HG02885 (cell line): ENCODE data around the gene SLC4A9.

Experiments
- ATAC-seq: cut with Tn5 transposase; IDR thresholded peaks from one replicate; pipeline ENCODE4 v1.9.1; 2021; ENCODE audit warnings: mild to moderate bottlenecking; ENCODE audit not compliant: unreplicated experiment, poor library complexity

Gene SLC4A9, protein sequence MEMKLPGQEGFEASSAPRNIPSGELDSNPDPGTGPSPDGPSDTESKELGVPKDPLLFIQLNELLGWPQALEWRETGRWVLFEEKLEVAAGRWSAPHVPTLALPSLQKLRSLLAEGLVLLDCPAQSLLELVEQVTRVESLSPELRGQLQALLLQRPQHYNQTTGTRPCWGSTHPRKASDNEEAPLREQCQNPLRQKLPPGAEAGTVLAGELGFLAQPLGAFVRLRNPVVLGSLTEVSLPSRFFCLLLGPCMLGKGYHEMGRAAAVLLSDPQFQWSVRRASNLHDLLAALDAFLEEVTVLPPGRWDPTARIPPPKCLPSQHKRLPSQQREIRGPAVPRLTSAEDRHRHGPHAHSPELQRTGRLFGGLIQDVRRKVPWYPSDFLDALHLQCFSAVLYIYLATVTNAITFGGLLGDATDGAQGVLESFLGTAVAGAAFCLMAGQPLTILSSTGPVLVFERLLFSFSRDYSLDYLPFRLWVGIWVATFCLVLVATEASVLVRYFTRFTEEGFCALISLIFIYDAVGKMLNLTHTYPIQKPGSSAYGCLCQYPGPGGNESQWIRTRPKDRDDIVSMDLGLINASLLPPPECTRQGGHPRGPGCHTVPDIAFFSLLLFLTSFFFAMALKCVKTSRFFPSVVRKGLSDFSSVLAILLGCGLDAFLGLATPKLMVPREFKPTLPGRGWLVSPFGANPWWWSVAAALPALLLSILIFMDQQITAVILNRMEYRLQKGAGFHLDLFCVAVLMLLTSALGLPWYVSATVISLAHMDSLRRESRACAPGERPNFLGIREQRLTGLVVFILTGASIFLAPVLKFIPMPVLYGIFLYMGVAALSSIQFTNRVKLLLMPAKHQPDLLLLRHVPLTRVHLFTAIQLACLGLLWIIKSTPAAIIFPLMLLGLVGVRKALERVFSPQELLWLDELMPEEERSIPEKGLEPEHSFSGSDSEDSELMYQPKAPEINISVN

GRCh38 chr5:140360101-140360500 lies at the start of gene SLC4A9:
SLC4A9 (plus strand) TSS chr5:140360194; CDS start chr5:140360237, 43 bp downstream.
- no peak for ATAC-seq

DNA sequence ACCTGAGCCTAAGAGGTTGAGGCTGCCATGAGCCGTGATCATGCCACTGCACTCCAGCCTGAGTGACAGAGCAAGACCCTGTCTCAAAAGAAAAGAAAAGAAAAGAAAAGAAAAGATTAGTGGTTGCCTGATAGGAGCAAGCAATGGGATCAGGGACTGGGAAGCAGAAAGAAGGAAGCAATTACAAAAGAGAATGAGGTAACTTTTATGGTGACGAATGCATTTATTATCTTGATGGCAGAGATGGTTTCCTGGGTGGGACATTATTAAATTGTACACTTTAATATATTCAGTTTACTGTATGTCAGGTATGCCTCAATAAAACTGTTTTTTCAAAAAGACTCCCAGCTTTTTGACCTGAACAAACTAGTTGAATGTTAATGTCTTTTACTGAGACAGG lies 49.6 kb upstream of the SLC4A9 start:
- no peak for ATAC-seq

DNA sequence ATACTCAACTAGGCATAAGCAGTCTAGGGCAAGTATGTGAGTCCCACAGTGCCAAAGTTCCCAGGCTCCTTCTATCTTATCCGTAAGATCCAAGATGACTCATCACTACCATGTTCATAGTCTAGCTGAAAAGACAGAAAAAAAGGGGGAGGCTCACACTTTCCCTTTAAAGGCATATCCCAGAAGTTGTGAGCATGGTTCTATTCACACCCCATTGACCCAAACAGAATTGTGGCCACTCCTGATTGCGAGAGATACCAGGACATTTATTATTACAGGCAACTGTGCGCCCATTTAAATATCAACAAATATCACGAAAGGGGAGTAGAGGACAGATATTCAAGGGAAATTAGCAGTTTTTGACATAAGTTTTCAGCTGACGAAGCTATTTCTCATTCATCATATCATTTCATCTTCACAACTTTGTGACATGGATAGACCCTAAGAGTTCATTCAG lies 49.0 kb upstream of the SLC4A9 start:
- no peak for ATAC-seq

DNA sequence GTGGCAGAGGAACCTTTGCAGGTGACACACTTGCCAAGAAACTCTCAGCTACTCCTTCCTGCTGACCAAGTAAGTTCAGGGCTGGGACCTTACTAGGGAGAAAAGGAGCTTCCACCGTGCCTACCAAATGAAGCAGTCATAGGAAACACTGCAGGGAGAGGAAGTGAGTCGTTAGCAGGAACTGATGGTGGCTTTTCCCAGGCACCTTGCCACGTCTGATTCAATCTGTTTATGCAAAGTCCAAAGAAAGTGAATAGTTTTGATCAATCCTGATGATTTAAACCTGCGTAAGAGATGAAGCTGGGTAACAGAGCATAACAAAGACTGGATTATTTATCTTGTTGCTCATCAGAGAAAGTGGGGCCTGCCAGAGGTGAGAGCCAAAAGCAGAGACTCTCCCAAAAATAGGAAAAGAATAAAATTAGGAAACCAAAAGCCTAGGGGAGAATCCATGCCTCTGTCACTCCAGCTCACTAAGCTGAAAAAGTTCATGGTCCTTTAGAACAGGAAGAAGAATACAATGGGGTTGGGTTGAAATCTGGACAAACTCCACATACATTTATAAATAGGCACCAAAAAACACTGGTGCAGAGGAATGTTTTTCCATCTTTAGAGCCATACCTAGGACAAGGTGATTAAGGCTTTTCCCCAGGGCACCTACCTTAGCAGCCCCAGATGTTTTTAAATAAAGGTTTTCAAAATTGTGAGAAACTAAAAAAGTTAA lies 47.8 kb upstream of the SLC4A9 start:
- no peak for ATAC-seq

DNA sequence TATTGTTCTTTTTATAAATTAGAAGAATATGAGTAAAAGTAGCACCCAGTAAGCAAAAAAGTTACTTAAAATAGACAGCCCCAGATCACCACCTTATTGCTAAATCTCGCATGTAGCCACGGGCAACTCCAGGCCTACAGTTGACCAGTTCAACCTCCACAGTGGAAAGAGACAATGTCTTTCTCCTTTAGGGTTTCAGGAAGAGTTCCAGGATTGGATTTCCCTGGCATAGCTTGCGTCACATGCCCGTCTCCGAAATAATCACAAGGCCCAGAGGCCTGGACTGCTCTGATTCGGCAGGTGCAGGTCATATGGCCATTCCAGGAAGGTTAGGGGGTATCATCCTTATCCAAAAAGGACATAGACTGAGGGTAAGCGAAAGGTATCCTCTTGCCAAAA lies 47.2 kb upstream of the SLC4A9 start:
- no peak for ATAC-seq

DNA sequence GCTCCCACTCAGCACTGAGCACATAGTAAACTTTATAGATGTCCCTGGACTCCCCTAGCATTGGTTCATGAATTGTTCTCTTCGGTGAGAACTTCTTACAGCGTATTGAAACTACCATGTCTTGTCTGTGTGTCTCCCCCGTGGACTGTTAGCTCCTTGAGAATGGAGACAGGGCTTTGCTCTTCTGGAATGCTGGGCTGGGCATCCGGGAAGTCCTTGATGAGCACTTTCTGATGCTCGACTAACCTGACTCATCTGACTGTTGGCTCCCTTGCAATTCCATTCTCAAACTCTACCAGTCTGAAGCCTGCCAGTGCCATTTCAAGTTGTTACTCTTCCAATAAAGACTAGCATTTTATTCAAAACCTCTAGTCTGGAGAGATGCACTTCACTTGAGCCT lies 42.1 kb upstream of the SLC4A9 start:
- no peak for ATAC-seq

DNA sequence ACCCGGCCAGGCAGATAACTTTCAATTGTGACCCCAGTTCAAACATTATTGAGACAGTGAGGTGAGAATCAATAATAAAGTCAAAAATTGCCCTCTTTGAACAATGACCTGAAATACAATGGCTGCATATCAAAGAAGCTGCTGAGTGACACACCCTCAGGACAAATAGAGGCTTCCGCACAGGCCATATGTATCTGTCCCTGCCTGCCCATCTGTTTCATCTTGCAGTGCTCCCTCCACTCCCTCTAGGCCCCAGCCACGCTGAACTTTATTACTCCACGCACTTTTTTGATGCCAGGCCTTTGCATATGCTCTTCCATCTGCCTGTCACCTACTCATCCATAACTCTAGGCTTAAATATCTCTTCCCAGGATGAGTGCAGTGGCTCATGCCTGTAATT lies 41.2 kb upstream of the SLC4A9 start:
- ATAC-seq: no peak

GRCh38 chr5:140319833-140320232 lies 40.2 kb upstream of the SLC4A9 start:
- ATAC-seq: no peak

DNA sequence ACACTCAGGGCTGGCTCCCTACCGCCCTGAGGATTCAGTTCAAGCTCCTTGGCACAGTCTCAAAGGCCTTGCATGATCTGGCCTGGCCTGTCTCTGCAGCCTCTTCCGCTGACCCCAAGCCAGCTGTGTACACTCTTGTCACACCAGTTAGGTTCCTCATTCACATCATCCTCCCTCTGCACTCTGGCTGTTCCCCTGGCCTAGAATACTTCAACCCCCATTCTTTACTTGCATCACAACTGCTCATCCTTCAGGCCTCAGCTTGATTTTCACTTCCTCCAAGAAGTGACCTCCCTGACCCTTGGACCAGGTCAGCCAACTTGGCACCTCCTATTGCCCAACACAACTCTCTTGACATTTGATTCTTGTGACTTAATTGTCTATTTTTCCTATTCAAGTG lies 38.2 kb upstream of the SLC4A9 start:
- peak; percentile 42 for ATAC-seq

DNA sequence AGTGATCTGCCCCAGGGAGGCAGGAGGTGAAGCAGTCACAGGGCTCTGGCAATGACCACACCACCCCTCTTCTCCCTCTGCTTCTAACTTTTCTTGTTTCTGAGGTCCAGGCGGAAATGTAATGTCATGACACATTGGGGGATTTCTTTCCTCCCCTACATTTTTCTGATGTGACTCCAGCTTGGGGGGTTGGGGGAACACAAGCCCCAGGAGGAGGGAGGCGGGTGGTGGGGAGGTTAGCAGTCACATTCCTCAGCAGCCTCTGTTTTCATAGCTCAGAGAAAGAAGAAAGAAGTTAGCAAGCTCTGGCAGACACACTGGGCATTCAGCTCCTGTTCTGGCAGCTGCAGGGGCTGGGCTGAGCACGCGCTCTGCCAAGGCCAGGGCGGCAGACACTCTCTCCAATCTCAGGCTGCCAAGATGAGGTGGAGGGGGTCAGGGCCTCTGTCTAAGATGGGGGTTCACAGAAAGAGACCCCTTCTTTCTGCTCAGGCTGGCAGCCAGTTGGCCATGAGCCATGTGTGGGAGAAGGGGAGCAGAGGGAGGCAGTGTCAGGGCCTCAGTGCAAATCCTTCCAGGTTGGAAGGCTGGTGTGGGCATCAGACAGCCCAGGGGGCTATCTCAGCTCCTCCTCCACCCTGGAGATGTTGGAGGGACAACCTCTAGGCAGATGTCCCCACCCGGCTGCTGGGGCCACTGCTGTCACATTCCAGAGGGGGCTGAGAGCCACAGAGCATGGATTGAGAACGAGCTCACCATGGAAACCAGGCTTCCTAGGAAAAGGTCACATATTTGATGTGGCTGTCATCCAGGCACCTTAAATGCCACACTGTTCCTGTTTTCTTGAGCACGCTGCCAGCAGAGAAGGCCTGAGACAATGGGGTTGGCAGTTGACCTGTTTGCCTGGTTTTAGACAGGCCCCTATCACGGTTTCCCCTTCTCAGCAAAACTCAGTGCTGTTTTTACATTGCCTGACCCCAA lies 37.0 kb upstream of the SLC4A9 start:
- ATAC-seq: no peak

GRCh38 chr5:140324041-140324600 lies 35.9 kb upstream of the SLC4A9 start:
- no peak for ATAC-seq

GRCh38 chr5:140324617-140325241 lies 35.3 kb upstream of the SLC4A9 start:
- no peak for ATAC-seq

GRCh38 chr5:140325486-140325885 lies 34.5 kb upstream of the SLC4A9 start:
- no peak for ATAC-seq

GRCh38 chr5:140327589-140327988 lies 32.4 kb upstream of the SLC4A9 start:
- ATAC-seq: no peak

GRCh38 chr5:140328036-140328764 lies 31.8 kb upstream of the SLC4A9 start:
- ATAC-seq: no peak

- ATAC-seq: no peak
Observed at GRCh38 chr5:140329739-140330481, 30.1 kb upstream of the SLC4A9 start.

DNA sequence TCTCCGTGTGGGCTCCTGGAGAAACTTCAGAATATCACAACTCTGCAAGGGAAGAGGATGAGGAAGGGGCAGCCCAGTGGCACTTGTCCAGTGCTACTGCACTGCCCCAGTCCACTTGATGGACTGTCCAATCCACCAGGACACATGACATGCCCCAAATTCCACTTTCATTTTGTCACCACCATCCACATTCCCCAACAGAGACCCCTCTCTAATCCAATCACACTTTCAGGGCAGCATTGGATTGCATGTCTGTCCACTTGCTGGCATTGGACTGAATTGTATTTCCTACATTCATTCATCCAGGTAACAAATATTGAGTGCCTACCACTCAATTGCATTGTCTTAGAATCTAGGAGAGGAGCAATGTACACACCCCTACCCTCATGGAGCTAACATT lies 28.4 kb upstream of the SLC4A9 start:
- ATAC-seq: no peak
